Measurements from ENCODE around the gene MTCH1.

DNA sequence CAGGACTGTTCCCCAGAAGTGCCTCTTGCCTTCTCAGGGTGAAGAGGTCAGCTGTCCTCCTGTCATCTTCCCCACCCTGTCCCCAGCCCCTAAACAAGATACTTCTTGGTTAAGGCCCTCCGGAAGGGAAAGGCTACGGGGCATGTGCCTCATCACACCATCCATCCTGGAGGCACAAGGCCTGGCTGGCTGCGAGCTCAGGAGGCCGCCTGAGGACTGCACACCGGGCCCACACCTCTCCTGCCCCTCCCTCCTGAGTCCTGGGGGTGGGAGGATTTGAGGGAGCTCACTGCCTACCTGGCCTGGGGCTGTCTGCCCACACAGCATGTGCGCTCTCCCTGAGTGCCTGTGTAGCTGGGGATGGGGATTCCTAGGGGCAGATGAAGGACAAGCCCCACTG is 21.6 kb downstream of the MTCH1 start:
- TF ChIP-seq, protein P1, sequence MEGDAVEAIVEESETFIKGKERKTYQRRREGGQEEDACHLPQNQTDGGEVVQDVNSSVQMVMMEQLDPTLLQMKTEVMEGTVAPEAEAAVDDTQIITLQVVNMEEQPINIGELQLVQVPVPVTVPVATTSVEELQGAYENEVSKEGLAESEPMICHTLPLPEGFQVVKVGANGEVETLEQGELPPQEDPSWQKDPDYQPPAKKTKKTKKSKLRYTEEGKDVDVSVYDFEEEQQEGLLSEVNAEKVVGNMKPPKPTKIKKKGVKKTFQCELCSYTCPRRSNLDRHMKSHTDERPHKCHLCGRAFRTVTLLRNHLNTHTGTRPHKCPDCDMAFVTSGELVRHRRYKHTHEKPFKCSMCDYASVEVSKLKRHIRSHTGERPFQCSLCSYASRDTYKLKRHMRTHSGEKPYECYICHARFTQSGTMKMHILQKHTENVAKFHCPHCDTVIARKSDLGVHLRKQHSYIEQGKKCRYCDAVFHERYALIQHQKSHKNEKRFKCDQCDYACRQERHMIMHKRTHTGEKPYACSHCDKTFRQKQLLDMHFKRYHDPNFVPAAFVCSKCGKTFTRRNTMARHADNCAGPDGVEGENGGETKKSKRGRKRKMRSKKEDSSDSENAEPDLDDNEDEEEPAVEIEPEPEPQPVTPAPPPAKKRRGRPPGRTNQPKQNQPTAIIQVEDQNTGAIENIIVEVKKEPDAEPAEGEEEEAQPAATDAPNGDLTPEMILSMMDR (conservative IDR thresholded peaks at IDR 0.05; ENCODE audit: low read depth, low read length) = no peak
- TF ChIP-seq, protein P2, sequence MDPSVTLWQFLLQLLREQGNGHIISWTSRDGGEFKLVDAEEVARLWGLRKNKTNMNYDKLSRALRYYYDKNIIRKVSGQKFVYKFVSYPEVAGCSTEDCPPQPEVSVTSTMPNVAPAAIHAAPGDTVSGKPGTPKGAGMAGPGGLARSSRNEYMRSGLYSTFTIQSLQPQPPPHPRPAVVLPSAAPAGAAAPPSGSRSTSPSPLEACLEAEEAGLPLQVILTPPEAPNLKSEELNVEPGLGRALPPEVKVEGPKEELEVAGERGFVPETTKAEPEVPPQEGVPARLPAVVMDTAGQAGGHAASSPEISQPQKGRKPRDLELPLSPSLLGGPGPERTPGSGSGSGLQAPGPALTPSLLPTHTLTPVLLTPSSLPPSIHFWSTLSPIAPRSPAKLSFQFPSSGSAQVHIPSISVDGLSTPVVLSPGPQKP (IDR thresholded peaks at IDR 0.05; ENCODE audit: borderline replicate concordance, low read depth, low read length) = no peak
- TF ChIP-seq RAD21 (IDR thresholded peaks at IDR 0.05; ENCODE audit: low read length) (no peak), SMC3 (IDR thresholded peaks at IDR 0.05; ENCODE audit: low read depth, low read length) (no peak)

Data from IMR-90 (cell line).